Measurements from ENCODE around the gene DGKA. TPM values are rescaled to one million over a fixed set of nuclear protein-coding genes. Genes with fewer than 3 reads are reported as not detected.
A peak's percentile ranks its signal among the peaks of the same experiment; 100 is the strongest.

Gene DGKA
- total RNA-seq, 1 experiment from 2014 or later = 58.3 TPM

DNA sequence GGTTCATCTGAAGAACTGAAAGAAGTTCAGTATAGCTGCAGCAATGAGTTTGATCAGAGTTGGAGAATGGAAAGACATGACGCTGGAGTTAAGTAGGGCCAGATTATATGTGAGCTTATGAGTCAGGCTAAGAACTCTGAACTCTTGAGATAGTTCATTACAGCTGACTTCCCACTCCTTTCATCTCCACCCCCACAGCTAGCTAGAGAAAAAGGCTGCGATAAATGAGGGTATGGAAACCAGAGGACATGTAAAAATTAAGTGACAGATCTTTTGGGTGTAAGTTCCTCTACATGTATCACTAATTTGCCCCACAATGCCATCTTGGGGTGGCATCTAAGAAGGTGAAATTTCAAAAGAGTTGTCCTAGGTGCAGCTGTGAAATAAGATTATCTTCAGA, 31.9 kb upstream of the DGKA start:
- no peak overlapping the region for H3K4me3 ChIP-seq (replicated peaks in 1 of 2; ENCODE audit: low read depth in 1 of 2, low read length in 2 of 2)
- ATAC-seq = no peak
- no peak overlapping the region for H3K4me2 ChIP-seq (ENCODE audit: low read length)
- ChIA-PET CTCF (no interaction called here), RAD21 (ENCODE audit: low non-redundant PET in 1 of 2, low total read pairs in 2 of 2, uncharacterized antibody in 2 of 2, unreplicated experiment in 2 of 2) (no interaction called here), POLR2A (no interaction called here)
- DNase-seq (ENCODE audit: low read depth, low spot score) = no peak
- no peaks in the 10 kb centered on the region for H3K9me2 ChIP-seq (ENCODE audit: insufficient read depth)
- no peaks in the 10 kb centered on the region; a peak in 1 of 4 replicates for H3K36me3 ChIP-seq (ENCODE audit: control insufficient read depth in 1 of 2, insufficient read depth in 2 of 2, low read length in 2 of 2)
- peaks cover 0 to 5% of the 10 kb centered on the region in 2 experiments; a peak in 3 of 4 replicates for H3K4me1 ChIP-seq (ENCODE audit: control insufficient read depth in 1 of 2, insufficient read depth in 2 of 2, low read length in 2 of 2)
- intact Hi-C loops (cut with micrococcal nuclease) = no loop called here
- H2AFZ ChIP-seq (ENCODE audit: low read depth, low read length, poor library complexity, severe bottlenecking) = no peak overlapping the region
- no peaks in the 10 kb centered on the region for H3K27me3 ChIP-seq (ENCODE audit: insufficient read depth, low read length)
- BruUV-seq (replicated peaks) = no TSS peak
- H3K27ac ChIP-seq (ENCODE audit: low read depth, low read length) = no peak overlapping the region
- no peaks in the 10 kb centered on the region for H4K20me1 ChIP-seq (ENCODE audit: insufficient read depth)
- H3K9ac ChIP-seq (ENCODE audit: low read length) = no peak overlapping the region
- no peaks in the 10 kb centered on the region for H3K79me2 ChIP-seq (ENCODE audit: insufficient read depth, low read length)
- H3K9me3 ChIP-seq (ENCODE audit: control insufficient read depth in 1 of 2, insufficient read depth in 1 of 2, low read depth in 1 of 2, low read length in 2 of 2) = no peaks in the 10 kb centered on the region
- no peak for TF ChIP-seq MAX (IDR thresholded peaks at IDR 0.05)
- TF ChIP-seq RAD21 (IDR thresholded peaks at IDR 0.05; ENCODE audit: low read depth) = peak; percentile 13; the same call in 1 of the 2 replicates
- no peak for TF ChIP-seq EZH2phosphoT487 (IDR thresholded peaks at IDR 0.05; ENCODE audit: borderline replicate concordance)

DNA sequence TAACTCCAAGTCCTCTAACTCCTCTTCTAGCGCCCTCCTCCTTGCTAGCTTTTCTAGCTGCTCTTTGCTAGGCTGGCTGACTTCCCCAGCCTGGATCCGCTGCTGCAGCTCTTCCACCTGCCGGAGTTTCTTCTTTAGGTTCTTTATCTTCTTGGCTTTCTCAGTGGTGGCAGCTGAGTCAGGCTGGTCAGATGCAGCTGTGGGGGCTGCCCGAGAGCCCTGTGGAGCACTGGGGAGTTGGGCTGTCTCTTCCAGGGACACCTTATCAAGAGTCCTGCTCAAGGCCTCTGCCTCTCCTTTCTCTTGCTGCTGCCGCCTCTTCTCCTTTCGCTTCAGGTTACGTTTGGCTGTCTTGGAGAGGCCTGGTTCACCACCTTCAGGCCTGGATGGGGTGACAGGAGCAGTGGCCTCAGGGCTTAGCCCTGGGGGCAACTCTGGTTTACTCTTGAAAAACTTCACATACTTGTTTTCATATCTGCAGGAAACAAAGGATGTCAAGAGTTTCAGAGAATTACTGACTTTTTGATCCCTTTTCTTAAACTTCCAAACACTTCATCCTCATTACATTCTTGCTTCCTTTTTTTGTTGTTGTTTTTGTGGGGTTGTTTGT, 29.0 kb upstream of the DGKA start:
- no peak overlapping the region for H3K4me2 ChIP-seq (ENCODE audit: low read length)
- no peak for ATAC-seq
- no peaks in the 10 kb centered on the region for H3K9me3 ChIP-seq (ENCODE audit: control insufficient read depth in 1 of 2, insufficient read depth in 1 of 2, low read depth in 1 of 2, low read length in 2 of 2)
- H4K20me1 ChIP-seq (ENCODE audit: insufficient read depth) = no peaks in the 10 kb centered on the region
- peaks cover 0 to 5% of the 10 kb centered on the region in 2 experiments; a peak in 3 of 4 replicates for H3K4me1 ChIP-seq (ENCODE audit: control insufficient read depth in 1 of 2, insufficient read depth in 2 of 2, low read length in 2 of 2)
- no peaks in the 10 kb centered on the region for H3K79me2 ChIP-seq (ENCODE audit: insufficient read depth, low read length)
- no peak overlapping the region for H3K4me3 ChIP-seq (replicated peaks in 1 of 2; ENCODE audit: low read depth in 1 of 2, low read length in 2 of 2)
- RAD21 ChIA-PET (ENCODE audit: low non-redundant PET in 1 of 2, low total read pairs in 2 of 2, uncharacterized antibody in 2 of 2, unreplicated experiment in 2 of 2) = no interaction called here
- no peaks in the 10 kb centered on the region; a peak in 1 of 4 replicates for H3K36me3 ChIP-seq (ENCODE audit: control insufficient read depth in 1 of 2, insufficient read depth in 2 of 2, low read length in 2 of 2)
- H2AFZ ChIP-seq (ENCODE audit: low read depth, low read length, poor library complexity, severe bottlenecking) = no peak overlapping the region
- POLR2A ChIA-PET = no interaction called here
- H3K9ac ChIP-seq (ENCODE audit: low read length) = no peak overlapping the region
- H3K27ac ChIP-seq (ENCODE audit: low read depth, low read length) = no peak overlapping the region
- no peak for TF ChIP-seq ELF1 (IDR thresholded peaks at IDR 0.05; ENCODE audit: borderline replicate concordance, low read depth)
- no peak for TF ChIP-seq RAD21 (IDR thresholded peaks at IDR 0.05; ENCODE audit: low read depth)
- TF ChIP-seq, protein P1, sequence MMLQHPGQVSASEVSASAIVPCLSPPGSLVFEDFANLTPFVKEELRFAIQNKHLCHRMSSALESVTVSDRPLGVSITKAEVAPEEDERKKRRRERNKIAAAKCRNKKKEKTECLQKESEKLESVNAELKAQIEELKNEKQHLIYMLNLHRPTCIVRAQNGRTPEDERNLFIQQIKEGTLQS (IDR thresholded peaks at IDR 0.05) = no peak
- TF ChIP-seq ZFX (IDR thresholded peaks at IDR 0.05) = no peak
- no peak for TF ChIP-seq CTCF (IDR thresholded peaks at IDR 0.05 in 2 of 3, conservative IDR thresholded peaks at IDR 0.05 in 1 of 3; ENCODE audit: borderline replicate concordance in 1 of 3, insufficient read depth in 1 of 3, low read depth in 2 of 3, low read length in 2 of 3)
- no peak for TF ChIP-seq MAX (IDR thresholded peaks at IDR 0.05)
- TF ChIP-seq EGR1 (IDR thresholded peaks at IDR 0.05; ENCODE audit: low read depth) = no peak
- TF ChIP-seq JUND (IDR thresholded peaks at IDR 0.05) = no peak
- TF ChIP-seq FOSL1 (IDR thresholded peaks at IDR 0.05; ENCODE audit: low read depth) = no peak
- TF ChIP-seq SP1 (IDR thresholded peaks at IDR 0.05; ENCODE audit: low read depth) = no peak
- H3K27me3 ChIP-seq (ENCODE audit: insufficient read depth, low read length) = no peaks in the 10 kb centered on the region
- intact Hi-C loops (cut with micrococcal nuclease) = no loop called here
- CTCF ChIA-PET = no interaction called here
- no peaks in the 10 kb centered on the region for H3K9me2 ChIP-seq (ENCODE audit: insufficient read depth)
- no TSS peak for BruUV-seq (replicated peaks)
- no peak for DNase-seq (ENCODE audit: low read depth, low spot score)
